ENCODE results near the gene FAM111B. TPM values are rescaled to one million over a fixed set of nuclear protein-coding genes. Genes with fewer than 3 reads are reported as not detected.

The FAM111B gene
- total RNA-seq, 1 experiment from 2014 or later, result 23.6 TPM

- CTCF ChIA-PET, result no interaction called here
- Histone ChIP-seq H3K9me3 (ENCODE audit: control insufficient read depth, insufficient read depth, low read depth, low read length) (peaks cover 13% of the 10 kb centered on the region; the same call in 1 of the 2 replicates), H3K4me3 (ENCODE audit: low read depth in 2 of 2, low read length in 2 of 2) (no peak overlapping the region), H3K27ac (ENCODE audit: low read length) (no peak overlapping the region), H3K36me3 (ENCODE audit: control insufficient read depth, insufficient read depth, low read length) (peaks cover 2% of the 10 kb centered on the region; the same call in 1 of the 2 replicates), H3K4me1 (ENCODE audit: control insufficient read depth, insufficient read depth, low read length) (no peaks in the 10 kb centered on the region), H3K27me3 (ENCODE audit: control insufficient read depth, insufficient read depth, low read length) (no peaks in the 10 kb centered on the region)
- no peak for DNase-seq (ENCODE audit: low read depth, low spot score)
- intact Hi-C loops (cut with micrococcal nuclease; ENCODE audit: unreplicated experiment), result no loop called here
- BruUV-seq (replicated peaks), result no TSS peak
- POLR2A ChIA-PET, result no interaction called here
- no peak for ATAC-seq
- in situ Hi-C loops (cut with HindIII; ENCODE audit: low pct_unique_long_range_greater_than_20kb, low sequenced_read_pairs), result no loop called here
- TF ChIP-seq CTCF (IDR thresholded peaks at IDR 0.05), result no peak
- no peak for TF ChIP-seq TCF7L2 (IDR thresholded peaks at IDR 0.05; ENCODE audit: low read depth, low read length)
- TF ChIP-seq SIN3A (IDR thresholded peaks at IDR 0.05; ENCODE audit: borderline replicate concordance, insufficient read depth, low read depth, low read length), result no peak
- no peak for TF ChIP-seq REST (IDR thresholded peaks at IDR 0.05; ENCODE audit: insufficient read depth in 1 of 2, low read depth in 2 of 2, low read length in 1 of 2)
- TF ChIP-seq POLR2AphosphoS5 (IDR thresholded peaks at IDR 0.05; ENCODE audit: low read depth, low read length), result no peak
Observed at GRCh38 chr11:59117774-59118173, 10.7 kb downstream of the FAM111B start.

GRCh38 chr11:59119826-59120225, 12.8 kb downstream of the FAM111B start:
- ChIA-PET CTCF (no interaction called here), POLR2A (no interaction called here)
- H3K9me3 ChIP-seq (ENCODE audit: control insufficient read depth, insufficient read depth, low read depth, low read length), result peaks cover 13% of the 10 kb centered on the region; the same call in 1 of the 2 replicates
- BruUV-seq (replicated peaks), result no TSS peak
- intact Hi-C loops (cut with micrococcal nuclease; ENCODE audit: unreplicated experiment), result no loop called here
- in situ Hi-C loops (cut with HindIII; ENCODE audit: low pct_unique_long_range_greater_than_20kb, low sequenced_read_pairs), result no loop called here
- no peaks in the 10 kb centered on the region for H3K4me1 ChIP-seq (ENCODE audit: control insufficient read depth, insufficient read depth, low read length)
- H3K27me3 ChIP-seq (ENCODE audit: control insufficient read depth, insufficient read depth, low read length), result no peaks in the 10 kb centered on the region
- TF ChIP-seq SIN3A (IDR thresholded peaks at IDR 0.05; ENCODE audit: borderline replicate concordance, insufficient read depth, low read depth, low read length) (no peak), POLR2AphosphoS5 (IDR thresholded peaks at IDR 0.05; ENCODE audit: low read depth, low read length) (no peak), TCF7L2 (IDR thresholded peaks at IDR 0.05; ENCODE audit: low read depth, low read length) (no peak), REST (IDR thresholded peaks at IDR 0.05; ENCODE audit: insufficient read depth in 1 of 2, low read depth in 2 of 2, low read length in 1 of 2) (no peak), CTCF (IDR thresholded peaks at IDR 0.05) (no peak)
- peaks cover 2% of the 10 kb centered on the region; the same call in 1 of the 2 replicates for H3K36me3 ChIP-seq (ENCODE audit: control insufficient read depth, insufficient read depth, low read length)
- no peak overlapping the region for H3K4me3 ChIP-seq (ENCODE audit: low read depth in 2 of 2, low read length in 2 of 2)
- DNase-seq (ENCODE audit: low read depth, low spot score) (no peak), ATAC-seq (no peak)
- no peak overlapping the region for H3K27ac ChIP-seq (ENCODE audit: low read length)

Data from Panc1 (cell line).